ENCODE data around the gene FHOD1.

FHOD1 gene

GRCh38 chr16:67286441-67287235 lies 39.4 kb upstream of the FHOD1 start:
- no peak overlapping the region for H3K4me3 ChIP-seq (ENCODE audit: low read length)
- DNase-seq (ENCODE audit: low read depth): no peak
- TF ChIP-seq CTCF (IDR thresholded peaks at IDR 0.05; ENCODE audit: insufficient read depth, low read depth, low read length, missing control alignments): no peak

- H3K4me3 ChIP-seq (ENCODE audit: low read length): no peak overlapping the region
- peak; percentile 61 for TF ChIP-seq CTCF (IDR thresholded peaks at IDR 0.05; ENCODE audit: insufficient read depth, low read depth, low read length, missing control alignments)
- DNase-seq (ENCODE audit: low read depth): peak; percentile 47
These were observed 37.7 kb upstream of the FHOD1 start for GRCh38 chr16:67284699-67285646.

GRCh38 chr16:67283826-67284555 lies 36.7 kb upstream of the FHOD1 start:
- no peak for TF ChIP-seq CTCF (IDR thresholded peaks at IDR 0.05; ENCODE audit: insufficient read depth, low read depth, low read length, missing control alignments)
- DNase-seq (ENCODE audit: low read depth): no peak
- H3K4me3 ChIP-seq (ENCODE audit: low read length): no peak overlapping the region

GRCh38 chr16:67283039-67283825 lies 36.0 kb upstream of the FHOD1 start:
- no peak for TF ChIP-seq CTCF (IDR thresholded peaks at IDR 0.05; ENCODE audit: insufficient read depth, low read depth, low read length, missing control alignments)
- no peak overlapping the region for H3K4me3 ChIP-seq (ENCODE audit: low read length)
- DNase-seq (ENCODE audit: low read depth): peak; percentile 60

- TF ChIP-seq CTCF (IDR thresholded peaks at IDR 0.05; ENCODE audit: insufficient read depth, low read depth, low read length, missing control alignments): no peak
- DNase-seq (ENCODE audit: low read depth): no peak
- no peak overlapping the region for H3K4me3 ChIP-seq (ENCODE audit: low read length)
These were observed 35.1 kb upstream of the FHOD1 start for GRCh38 chr16:67282447-67282805.

Data from epithelial cell of esophagus (primary cell).